HG03520 (cell line): Measurements from ENCODE around the gene TMEM242.
"Not testable (repeated sequence)": the region's sequence is repeated elsewhere in the genome, so short reads cannot be mapped to it uniquely, and the experiment has no call there.

ENCODE experiments used
- ATAC-seq: cut with Tn5 transposase; IDR thresholded peaks from one replicate; pipeline ENCODE4 v1.9.1; 2021; ENCODE audit warnings: mild to moderate bottlenecking, moderate library complexity; ENCODE audit not compliant: unreplicated experiment

Gene TMEM242

GRCh38 chr6:157323255-157323965 lies at the start of gene TMEM242:
TSS of gene TMEM242 (minus strand) at chr6:157323519. CDS start at chr6:157323499, 20 bp downstream.
- ATAC-seq, result peak; percentile 80

- ATAC-seq, result no peak
Observed at GRCh38 chr6:157372501-157373280, 49.4 kb upstream of the TMEM242 start.

GRCh38 chr6:157370755-157371154 lies 47.4 kb upstream of the TMEM242 start:
- no peak for ATAC-seq

GRCh38 chr6:157368359-157369049 lies 45.2 kb upstream of the TMEM242 start:
- ATAC-seq, result no peak

- ATAC-seq, result no peak
Observed at GRCh38 chr6:157366648-157367047, 43.3 kb upstream of the TMEM242 start.

GRCh38 chr6:157364705-157365104 lies 41.4 kb upstream of the TMEM242 start:
- ATAC-seq, result no peak

- no peak for ATAC-seq
Observed at GRCh38 chr6:157361886-157362285, 38.6 kb upstream of the TMEM242 start.

GRCh38 chr6:157358287-157358686 lies 35.0 kb upstream of the TMEM242 start:
- ATAC-seq, result no peak

- ATAC-seq, result no peak
Observed at GRCh38 chr6:157346373-157346772, 23.1 kb upstream of the TMEM242 start.

- no peak for ATAC-seq
Observed at GRCh38 chr6:157343732-157344131, 20.4 kb upstream of the TMEM242 start.

GRCh38 chr6:157339432-157339831 lies 16.1 kb upstream of the TMEM242 start:
- ATAC-seq, result no peak

- ATAC-seq, result no peak
Observed at GRCh38 chr6:157337751-157338150, 14.4 kb upstream of the TMEM242 start.

- ATAC-seq, result not testable (repeated sequence)
Observed at GRCh38 chr6:157337276-157337675, 14.0 kb upstream of the TMEM242 start.

GRCh38 chr6:157335829-157336228 lies 12.5 kb upstream of the TMEM242 start:
- no peak for ATAC-seq

- ATAC-seq, result no peak
Observed at GRCh38 chr6:157333956-157334355, 10.6 kb upstream of the TMEM242 start.

GRCh38 chr6:157333537-157333936 lies 10.2 kb upstream of the TMEM242 start:
- ATAC-seq, result no peak

GRCh38 chr6:157332813-157333212 lies 9.5 kb upstream of the TMEM242 start:
- no peak for ATAC-seq

- ATAC-seq, result no peak
Observed at GRCh38 chr6:157330831-157331230, 7.5 kb upstream of the TMEM242 start.

- ATAC-seq, result no peak
Observed at GRCh38 chr6:157329829-157330228, 6.5 kb upstream of the TMEM242 start.

- ATAC-seq, result no peak
Observed at GRCh38 chr6:157328108-157328692, 4.9 kb upstream of the TMEM242 start.

- no peak for ATAC-seq
Observed at GRCh38 chr6:157326979-157327378, 3.7 kb upstream of the TMEM242 start.
